ENCODE results near the gene ALDH4A1.

ALDH4A1 gene

DNA sequence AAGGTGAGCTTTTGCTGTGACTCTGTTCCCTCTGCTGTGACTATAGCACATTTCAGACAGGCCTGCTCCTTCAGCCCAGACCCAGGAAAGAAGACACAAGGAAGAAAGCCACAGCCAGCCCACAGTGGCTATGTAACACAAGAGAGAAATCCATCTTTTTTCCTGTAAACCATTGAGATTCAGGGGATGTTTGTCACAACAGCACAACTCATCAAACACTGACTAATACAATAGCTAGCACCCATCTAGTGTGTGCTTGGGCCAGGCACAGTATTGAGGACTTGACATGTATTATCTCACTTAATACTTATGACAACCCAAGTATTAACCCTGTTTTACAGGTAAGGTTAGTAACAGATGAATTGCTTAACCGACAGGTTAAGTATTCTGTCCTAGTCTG lies 72.7 kb downstream of the ALDH4A1 start:
- Histone ChIP-seq H3K36me3 (replicated peaks; ENCODE audit: insufficient read depth, low read length) (no peaks in the 10 kb centered on the region), H3K4me2 (ENCODE audit: low read depth, low read length) (no peak overlapping the region), H2AFZ (ENCODE audit: low read length) (no peak overlapping the region), H4K20me1 (ENCODE audit: insufficient read depth, low read length) (no peaks in the 10 kb centered on the region), H3K9me2 (replicated peaks; ENCODE audit: insufficient read depth, low read length) (no peaks in the 10 kb centered on the region), H3K79me2 (ENCODE audit: low read length) (no peaks in the 10 kb centered on the region), H3K27me3 (replicated peaks; ENCODE audit: insufficient read depth, low read length) (peaks cover 65% of the 10 kb centered on the region), H3K9ac (ENCODE audit: low read length) (no peak overlapping the region), H3K4me3 (ENCODE audit: low read length) (no peak overlapping the region), H3F3A (ENCODE audit: insufficient read depth, low read length) (no peaks in the 10 kb centered on the region), H3K27ac (ENCODE audit: low read length) (no peak overlapping the region), H3K9me3 (replicated peaks; ENCODE audit: insufficient read depth, low read length) (no peaks in the 10 kb centered on the region), H3K4me1 (ENCODE audit: low read length) (no peaks in the 10 kb centered on the region)
- TF ChIP-seq EZH2 (optimal IDR thresholded peaks at IDR 0.05; ENCODE audit: low read depth, low read length) (no peak), EZH2phosphoT487 (IDR thresholded peaks at IDR 0.05; ENCODE audit: low read length) (no peak)
- TF ChIP-seq, protein P1, sequence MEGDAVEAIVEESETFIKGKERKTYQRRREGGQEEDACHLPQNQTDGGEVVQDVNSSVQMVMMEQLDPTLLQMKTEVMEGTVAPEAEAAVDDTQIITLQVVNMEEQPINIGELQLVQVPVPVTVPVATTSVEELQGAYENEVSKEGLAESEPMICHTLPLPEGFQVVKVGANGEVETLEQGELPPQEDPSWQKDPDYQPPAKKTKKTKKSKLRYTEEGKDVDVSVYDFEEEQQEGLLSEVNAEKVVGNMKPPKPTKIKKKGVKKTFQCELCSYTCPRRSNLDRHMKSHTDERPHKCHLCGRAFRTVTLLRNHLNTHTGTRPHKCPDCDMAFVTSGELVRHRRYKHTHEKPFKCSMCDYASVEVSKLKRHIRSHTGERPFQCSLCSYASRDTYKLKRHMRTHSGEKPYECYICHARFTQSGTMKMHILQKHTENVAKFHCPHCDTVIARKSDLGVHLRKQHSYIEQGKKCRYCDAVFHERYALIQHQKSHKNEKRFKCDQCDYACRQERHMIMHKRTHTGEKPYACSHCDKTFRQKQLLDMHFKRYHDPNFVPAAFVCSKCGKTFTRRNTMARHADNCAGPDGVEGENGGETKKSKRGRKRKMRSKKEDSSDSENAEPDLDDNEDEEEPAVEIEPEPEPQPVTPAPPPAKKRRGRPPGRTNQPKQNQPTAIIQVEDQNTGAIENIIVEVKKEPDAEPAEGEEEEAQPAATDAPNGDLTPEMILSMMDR (IDR thresholded peaks at IDR 0.05; ENCODE audit: low read length), result no peak
- DNase-seq, result no peak

DNA sequence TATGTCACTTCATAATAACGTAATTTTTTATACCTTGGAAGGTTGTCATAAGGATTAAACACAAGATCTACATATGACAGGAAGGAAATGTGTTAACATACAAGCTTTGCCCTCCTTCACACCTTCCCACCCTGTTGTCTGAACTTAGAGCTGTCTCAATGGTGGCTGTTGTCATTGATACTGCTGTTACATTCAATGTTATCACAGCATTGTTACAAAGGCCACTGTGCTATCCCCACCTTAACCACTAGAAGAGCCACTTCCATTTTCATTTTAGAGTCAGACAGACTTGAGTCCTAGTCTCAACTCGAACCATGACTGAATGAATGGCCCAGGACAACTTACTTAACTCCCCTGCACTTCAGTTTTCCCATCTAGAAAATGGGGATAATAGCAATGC lies 74.1 kb downstream of the ALDH4A1 start:
- Histone ChIP-seq H3K36me3 (replicated peaks; ENCODE audit: insufficient read depth, low read length) (no peaks in the 10 kb centered on the region), H3K4me2 (ENCODE audit: low read depth, low read length) (no peak overlapping the region), H3K9me3 (replicated peaks; ENCODE audit: insufficient read depth, low read length) (no peaks in the 10 kb centered on the region), H3K4me3 (ENCODE audit: low read length) (no peak overlapping the region), H3K9ac (ENCODE audit: low read length) (no peak overlapping the region), H3K79me2 (ENCODE audit: low read length) (no peaks in the 10 kb centered on the region), H3K27me3 (replicated peaks; ENCODE audit: insufficient read depth, low read length) (peaks cover 64% of the 10 kb centered on the region), H3F3A (ENCODE audit: insufficient read depth, low read length) (no peaks in the 10 kb centered on the region), H3K9me2 (replicated peaks; ENCODE audit: insufficient read depth, low read length) (no peaks in the 10 kb centered on the region), H3K27ac (ENCODE audit: low read length) (no peak overlapping the region), H4K20me1 (ENCODE audit: insufficient read depth, low read length) (no peaks in the 10 kb centered on the region), H3K4me1 (ENCODE audit: low read length) (no peaks in the 10 kb centered on the region), H2AFZ (ENCODE audit: low read length) (no peak overlapping the region)
- DNase-seq, result no peak
- TF ChIP-seq, protein P1 (IDR thresholded peaks at IDR 0.05; ENCODE audit: low read length), result no peak
- no peak for TF ChIP-seq EZH2 (optimal IDR thresholded peaks at IDR 0.05; ENCODE audit: low read depth, low read length)
- no peak for TF ChIP-seq EZH2phosphoT487 (IDR thresholded peaks at IDR 0.05; ENCODE audit: low read length)

DNA sequence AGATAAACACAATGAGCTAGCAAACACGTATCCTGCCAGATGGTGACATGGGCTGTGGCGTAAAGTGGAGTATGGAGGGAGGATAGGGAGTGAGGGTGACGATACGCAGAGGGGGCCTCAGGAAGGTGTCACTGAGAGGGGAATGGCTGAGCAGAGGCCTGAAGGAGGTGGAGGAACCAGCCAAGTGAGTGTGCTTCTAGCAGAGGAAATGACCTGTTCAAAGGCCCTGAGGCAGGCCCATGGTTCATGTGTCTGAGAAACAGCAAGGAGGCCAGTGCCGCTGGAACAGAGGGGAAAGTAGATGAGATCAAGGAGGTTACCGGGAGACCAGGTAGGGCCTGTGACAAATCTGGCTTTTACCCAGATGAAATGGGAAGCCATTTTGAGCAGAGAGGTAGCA lies 78.9 kb downstream of the ALDH4A1 start:
- Histone ChIP-seq H3F3A (ENCODE audit: insufficient read depth, low read length) (no peaks in the 10 kb centered on the region), H3K4me3 (ENCODE audit: low read length) (no peak overlapping the region), H3K4me2 (ENCODE audit: low read depth, low read length) (no peak overlapping the region), H3K27me3 (replicated peaks; ENCODE audit: insufficient read depth, low read length) (peaks cover 77% of the 10 kb centered on the region), H2AFZ (ENCODE audit: low read length) (no peak overlapping the region), H3K9me2 (replicated peaks; ENCODE audit: insufficient read depth, low read length) (no peaks in the 10 kb centered on the region), H4K20me1 (ENCODE audit: insufficient read depth, low read length) (no peaks in the 10 kb centered on the region), H3K36me3 (replicated peaks; ENCODE audit: insufficient read depth, low read length) (no peaks in the 10 kb centered on the region), H3K9me3 (replicated peaks; ENCODE audit: insufficient read depth, low read length) (no peaks in the 10 kb centered on the region), H3K4me1 (ENCODE audit: low read length) (no peaks in the 10 kb centered on the region), H3K79me2 (ENCODE audit: low read length) (no peaks in the 10 kb centered on the region), H3K27ac (ENCODE audit: low read length) (no peak overlapping the region), H3K9ac (ENCODE audit: low read length) (no peak overlapping the region)
- DNase-seq, result no peak
- TF ChIP-seq, protein P1 (IDR thresholded peaks at IDR 0.05; ENCODE audit: low read length), result no peak
- TF ChIP-seq EZH2 (optimal IDR thresholded peaks at IDR 0.05; ENCODE audit: low read depth, low read length) (no peak), EZH2phosphoT487 (IDR thresholded peaks at IDR 0.05; ENCODE audit: low read length) (no peak)
